ENCODE data around the gene SV2C. TPM values are rescaled to one million over a fixed set of nuclear protein-coding genes. Genes with fewer than 3 reads are reported as not detected.
"Not testable (repeated sequence)": the region's sequence is repeated elsewhere in the genome, so short reads cannot be mapped to it uniquely, and the experiment has no call there.

SV2C gene
- polyA plus RNA-seq, 3 donors = 0.01 to 0.02 TPM; not detected in 1

DNA sequence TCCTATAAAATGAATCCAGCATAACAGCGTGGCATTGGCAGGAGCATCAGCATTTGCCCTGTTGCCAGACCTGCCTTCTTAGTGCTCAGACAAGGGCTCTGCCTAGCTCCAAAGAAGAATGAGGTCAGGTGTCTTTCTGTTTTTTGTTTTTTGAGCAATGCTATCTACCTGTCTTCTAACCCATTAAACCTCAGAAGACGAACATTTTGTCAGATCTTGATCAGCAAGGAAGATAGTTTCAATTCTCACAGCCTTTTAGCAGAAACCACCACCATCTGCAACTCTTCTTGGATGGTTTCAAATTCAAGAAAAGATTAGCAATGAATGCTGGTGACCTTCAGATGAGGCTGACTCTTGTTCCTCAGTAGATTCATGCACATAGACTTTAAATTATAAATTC is 216.4 kb downstream of the SV2C start:
- TF ChIP-seq, protein P1, sequence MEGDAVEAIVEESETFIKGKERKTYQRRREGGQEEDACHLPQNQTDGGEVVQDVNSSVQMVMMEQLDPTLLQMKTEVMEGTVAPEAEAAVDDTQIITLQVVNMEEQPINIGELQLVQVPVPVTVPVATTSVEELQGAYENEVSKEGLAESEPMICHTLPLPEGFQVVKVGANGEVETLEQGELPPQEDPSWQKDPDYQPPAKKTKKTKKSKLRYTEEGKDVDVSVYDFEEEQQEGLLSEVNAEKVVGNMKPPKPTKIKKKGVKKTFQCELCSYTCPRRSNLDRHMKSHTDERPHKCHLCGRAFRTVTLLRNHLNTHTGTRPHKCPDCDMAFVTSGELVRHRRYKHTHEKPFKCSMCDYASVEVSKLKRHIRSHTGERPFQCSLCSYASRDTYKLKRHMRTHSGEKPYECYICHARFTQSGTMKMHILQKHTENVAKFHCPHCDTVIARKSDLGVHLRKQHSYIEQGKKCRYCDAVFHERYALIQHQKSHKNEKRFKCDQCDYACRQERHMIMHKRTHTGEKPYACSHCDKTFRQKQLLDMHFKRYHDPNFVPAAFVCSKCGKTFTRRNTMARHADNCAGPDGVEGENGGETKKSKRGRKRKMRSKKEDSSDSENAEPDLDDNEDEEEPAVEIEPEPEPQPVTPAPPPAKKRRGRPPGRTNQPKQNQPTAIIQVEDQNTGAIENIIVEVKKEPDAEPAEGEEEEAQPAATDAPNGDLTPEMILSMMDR (IDR thresholded peaks at IDR 0.05) = no peak
- WGBS (ENCODE audit: insufficient coverage) = no CpG with 5 or more reads among the region's 2 CpGs
- H3K9ac ChIP-seq (ENCODE audit: insufficient read depth, low read length, poor library complexity, severe bottlenecking) = no peak overlapping the region
- H3K9me3 Mint-ChIP-seq = no peaks in the 10 kb centered on the region
- no peaks in the 10 kb centered on the region for H3K36me3 Mint-ChIP-seq
- H4K20me1 ChIP-seq (ENCODE audit: insufficient read depth, low read length) = no peaks in the 10 kb centered on the region
- H3K36me3 ChIP-seq (replicated peaks in 1 of 2; ENCODE audit: control insufficient read depth in 1 of 2, insufficient read depth in 2 of 2, low read length in 2 of 2) = no peaks in the 10 kb centered on the region
- H3K27me3 Mint-ChIP-seq (ENCODE audit: low read depth in 3 of 3) = no peaks in the 10 kb centered on the region
- H3K79me2 ChIP-seq (ENCODE audit: insufficient read depth, low read length) = no peaks in the 10 kb centered on the region
- DNase-seq = no peak
- H2AFZ ChIP-seq (ENCODE audit: insufficient read depth, low read depth, low read length, poor library complexity, severe bottlenecking) = no peak overlapping the region
- intact Hi-C loops (cut with micrococcal nuclease) = loop anchor here in 1 of 2 donors (10.0 kb wide), 1 partner anchor 105 kb away; the partner anchor contains the start of gene IQGAP2
- H3K4me3 ChIP-seq (replicated peaks in 1 of 3; ENCODE audit: low read depth in 2 of 3, low read length in 3 of 3) = no peak overlapping the region
- H3K27ac ChIP-seq (ENCODE audit: low read depth in 1 of 2, low read length in 2 of 2) = no peak overlapping the region
- H3K4me1 ChIP-seq (ENCODE audit: control insufficient read depth in 1 of 2, insufficient read depth in 2 of 2, low read length in 2 of 2) = peaks cover 27 to 30% of the 10 kb centered on the region in 2 donors
- H3K27ac Mint-ChIP-seq = peak overlapping the region in 1 of 7 donors; percentile 13
- H3K9me3 ChIP-seq (replicated peaks in 1 of 2; ENCODE audit: control insufficient read depth in 1 of 2, insufficient read depth in 1 of 2, low read length in 2 of 2) = no peaks in the 10 kb centered on the region
- H3K4me3 Mint-ChIP-seq = no peak overlapping the region
- H3K27me3 ChIP-seq (ENCODE audit: control insufficient read depth in 2 of 2, insufficient read depth in 2 of 2, low read length in 2 of 2) = no peaks in the 10 kb centered on the region
- no peak overlapping the region for H3K4me2 ChIP-seq (replicated peaks; ENCODE audit: extremely low read depth, low read length, poor library complexity, severe bottlenecking)
- H3K4me1 Mint-ChIP-seq = peaks cover 26% of the 10 kb centered on the region

DNA sequence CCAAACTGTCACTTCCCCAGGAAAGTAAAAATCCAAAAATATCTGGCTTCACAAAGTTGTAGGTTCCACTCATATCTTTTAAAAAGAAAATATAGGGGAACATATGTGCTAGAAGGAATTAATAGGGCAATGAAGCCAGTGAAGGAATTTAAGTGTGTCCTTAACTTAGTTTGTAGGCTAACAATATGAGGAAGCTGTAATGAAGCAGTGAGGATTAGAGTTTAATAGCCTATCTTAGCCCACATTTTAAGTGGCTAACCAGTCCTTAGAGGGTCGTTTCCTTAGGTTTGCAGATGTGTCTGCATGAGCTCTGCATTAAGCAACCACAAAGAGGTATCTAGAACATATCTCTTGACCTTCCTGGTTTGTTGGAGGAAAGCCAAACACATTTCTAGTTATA is 218.7 kb downstream of the SV2C start:
- not testable (repeated sequence) for H3K79me2 ChIP-seq (ENCODE audit: insufficient read depth, low read length); DNase-seq; H4K20me1 ChIP-seq (ENCODE audit: insufficient read depth, low read length); H3K4me3 ChIP-seq (replicated peaks in 1 of 3; ENCODE audit: low read depth in 2 of 3, low read length in 3 of 3); H3K27me3 Mint-ChIP-seq (ENCODE audit: low read depth in 3 of 3); H3K9me3 Mint-ChIP-seq; H3K27ac ChIP-seq (ENCODE audit: low read depth in 1 of 2, low read length in 2 of 2); H3K4me3 Mint-ChIP-seq; H3K4me2 ChIP-seq (replicated peaks; ENCODE audit: extremely low read depth, low read length, poor library complexity, severe bottlenecking); H3K9me3 ChIP-seq (replicated peaks in 1 of 2; ENCODE audit: control insufficient read depth in 1 of 2, insufficient read depth in 1 of 2, low read length in 2 of 2); H2AFZ ChIP-seq (ENCODE audit: insufficient read depth, low read depth, low read length, poor library complexity, severe bottlenecking); H3K9ac ChIP-seq (ENCODE audit: insufficient read depth, low read length, poor library complexity, severe bottlenecking); H3K36me3 Mint-ChIP-seq; H3K36me3 ChIP-seq (replicated peaks in 1 of 2; ENCODE audit: control insufficient read depth in 1 of 2, insufficient read depth in 2 of 2, low read length in 2 of 2); H3K27me3 ChIP-seq (ENCODE audit: control insufficient read depth in 2 of 2, insufficient read depth in 2 of 2, low read length in 2 of 2)
- H3K4me1 ChIP-seq (ENCODE audit: control insufficient read depth in 1 of 2, insufficient read depth in 2 of 2, low read length in 2 of 2) = peaks cover 38 to 42% of the 10 kb centered on the region in 2 donors
- intact Hi-C loops (cut with micrococcal nuclease) = loop anchor here in 1 of 2 donors (10.0 kb wide), 1 partner anchor 73 kb away; no protein-coding TSS in a partner anchor
- no CpG with 5 or more reads among the region's 1 CpG for WGBS (ENCODE audit: insufficient coverage)
- H3K4me1 Mint-ChIP-seq = peaks cover 38% of the 10 kb centered on the region
- peak overlapping the region in 1 of 7 donors; percentile 21 for H3K27ac Mint-ChIP-seq

DNA sequence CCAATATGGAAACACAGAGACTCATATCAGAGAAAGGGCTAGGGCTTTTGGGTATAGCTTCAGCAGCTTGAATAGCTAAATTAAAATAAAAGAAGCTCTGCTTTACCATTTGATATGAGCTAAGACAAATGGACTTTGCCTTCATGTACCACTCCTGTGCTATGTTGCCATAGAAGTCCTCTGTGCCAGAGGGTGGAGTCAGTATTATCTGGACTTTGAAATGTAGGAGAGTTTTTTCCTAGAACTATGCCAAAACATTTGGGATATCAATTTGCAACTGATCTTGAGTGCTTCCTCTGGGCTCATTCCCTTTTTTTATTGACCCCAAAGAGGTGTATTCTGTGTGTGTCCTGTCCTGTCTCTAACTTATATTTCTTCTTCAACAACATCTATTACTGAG is 219.5 kb downstream of the SV2C start:
- not testable (repeated sequence) for H3K36me3 Mint-ChIP-seq; H3K9ac ChIP-seq (ENCODE audit: insufficient read depth, low read length, poor library complexity, severe bottlenecking); DNase-seq; H3K36me3 ChIP-seq (replicated peaks in 1 of 2; ENCODE audit: control insufficient read depth in 1 of 2, insufficient read depth in 2 of 2, low read length in 2 of 2); H3K27ac ChIP-seq (ENCODE audit: low read depth in 1 of 2, low read length in 2 of 2); H3K4me2 ChIP-seq (replicated peaks; ENCODE audit: extremely low read depth, low read length, poor library complexity, severe bottlenecking); H3K27me3 ChIP-seq (ENCODE audit: control insufficient read depth in 2 of 2, insufficient read depth in 2 of 2, low read length in 2 of 2); H3K9me3 Mint-ChIP-seq; H3K27me3 Mint-ChIP-seq (ENCODE audit: low read depth in 3 of 3); H3K9me3 ChIP-seq (replicated peaks in 1 of 2; ENCODE audit: control insufficient read depth in 1 of 2, insufficient read depth in 1 of 2, low read length in 2 of 2); H3K4me3 ChIP-seq (replicated peaks in 1 of 3; ENCODE audit: low read depth in 2 of 3, low read length in 3 of 3); H3K79me2 ChIP-seq (ENCODE audit: insufficient read depth, low read length); H3K4me3 Mint-ChIP-seq; H2AFZ ChIP-seq (ENCODE audit: insufficient read depth, low read depth, low read length, poor library complexity, severe bottlenecking); H3K27ac Mint-ChIP-seq; H4K20me1 ChIP-seq (ENCODE audit: insufficient read depth, low read length)
- H3K4me1 Mint-ChIP-seq = peaks cover 38% of the 10 kb centered on the region
- peaks cover 38 to 42% of the 10 kb centered on the region in 2 donors for H3K4me1 ChIP-seq (ENCODE audit: control insufficient read depth in 1 of 2, insufficient read depth in 2 of 2, low read length in 2 of 2)
- intact Hi-C loops (cut with micrococcal nuclease) = loop anchor here in 1 of 2 donors (10.0 kb wide), 1 partner anchor 72 kb away; no protein-coding TSS in a partner anchor

All from CD14-positive monocyte (primary cell).